NOMO-1 treated with DMSO at 0.1 percent for 48 hours (cell line): ENCODE measurements around the gene TBC1D10B.
"Not testable (repeated sequence)": the region's sequence is repeated elsewhere in the genome, so short reads cannot be mapped to it uniquely, and the experiment has no call there.

Source experiments
- DNase-seq: peaks from one replicate; lab custom pipeline; 2025; ENCODE audit not compliant: unreplicated experiment; lab: John Stamatoyannopoulos, UW

TBC1D10B gene

DNA sequence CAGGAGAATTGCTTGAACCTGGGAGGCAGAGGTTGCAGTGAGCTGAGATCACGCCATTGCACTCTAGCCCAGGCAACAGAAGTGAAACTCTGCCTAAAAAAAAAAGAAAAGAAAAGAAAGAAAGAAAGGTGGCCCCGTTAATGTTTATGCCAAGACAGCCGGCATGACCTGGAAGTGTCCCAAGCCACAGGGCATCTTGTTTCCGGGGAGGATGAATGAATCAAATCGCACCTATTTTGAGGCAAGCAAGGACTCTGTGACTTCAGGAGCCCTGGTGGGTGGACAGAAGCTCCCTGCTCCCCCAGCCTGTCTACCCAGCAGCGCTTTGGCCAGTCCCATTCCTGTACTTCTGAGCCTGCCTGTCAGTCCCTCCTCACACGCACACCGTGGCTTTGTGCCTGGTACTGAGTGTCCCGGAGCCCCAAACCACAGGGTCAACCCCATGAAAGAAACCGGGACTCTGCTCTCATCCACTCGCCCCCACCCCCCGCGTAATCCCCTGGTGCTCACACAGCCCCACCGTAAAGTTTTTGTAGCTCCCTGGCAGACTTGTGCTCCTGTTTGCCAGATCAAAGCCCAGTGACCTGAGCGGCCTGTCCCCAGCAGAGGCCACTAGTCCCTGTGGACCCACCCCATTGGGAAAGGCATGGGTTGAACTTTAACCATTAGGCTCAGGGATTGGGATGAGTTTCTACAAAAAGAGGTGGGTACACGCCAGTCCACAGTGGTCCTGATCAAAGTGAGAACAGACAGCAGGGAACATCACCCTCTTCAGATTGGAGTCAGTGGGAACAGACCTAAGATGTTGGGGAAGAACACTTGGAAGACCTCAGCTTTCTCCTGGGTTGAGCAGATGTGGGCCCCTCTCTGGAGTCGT, 34.5 kb downstream of the TBC1D10B start:
- no peak for DNase-seq

- peak; percentile 81 for DNase-seq
Observed at GRCh38 chr16:30335028-30335597, 35.2 kb downstream of the TBC1D10B start.

DNA sequence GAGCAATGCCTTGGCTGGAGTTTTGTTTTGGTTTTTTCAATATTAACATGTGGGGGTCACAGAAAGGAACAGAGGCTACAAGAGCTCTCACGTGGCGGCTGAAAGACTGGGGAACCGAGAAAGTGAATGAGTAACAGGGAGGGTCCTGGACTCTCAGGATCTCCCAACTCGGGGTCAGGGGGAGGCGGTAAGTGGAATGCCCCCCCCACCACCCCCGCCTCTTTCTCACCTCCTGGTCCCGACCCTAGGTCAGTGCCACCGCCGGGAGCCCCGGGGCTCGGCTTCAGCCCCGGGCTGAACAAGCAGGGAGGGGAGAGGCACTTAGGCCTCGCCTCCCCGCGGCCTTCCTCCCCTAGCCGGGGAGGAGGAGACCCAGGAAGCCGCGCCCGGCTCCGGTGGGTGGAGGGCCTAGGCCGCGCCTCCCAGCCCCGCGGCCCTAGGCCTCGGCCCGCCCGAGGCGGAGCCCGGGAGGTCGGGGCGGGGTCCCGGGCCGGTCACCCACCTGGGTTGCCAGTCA, 35.8 kb downstream of the TBC1D10B start:
- peak; percentile 66 for DNase-seq

GRCh38 chr16:30324220-30324619, 46.1 kb downstream of the TBC1D10B start:
- not testable (repeated sequence) for DNase-seq

GRCh38 chr16:30318647-30319046, 51.6 kb downstream of the TBC1D10B start:
- DNase-seq = not testable (repeated sequence)

GRCh38 chr16:30310937-30311336, 59.4 kb downstream of the TBC1D10B start:
- not testable (repeated sequence) for DNase-seq

DNA sequence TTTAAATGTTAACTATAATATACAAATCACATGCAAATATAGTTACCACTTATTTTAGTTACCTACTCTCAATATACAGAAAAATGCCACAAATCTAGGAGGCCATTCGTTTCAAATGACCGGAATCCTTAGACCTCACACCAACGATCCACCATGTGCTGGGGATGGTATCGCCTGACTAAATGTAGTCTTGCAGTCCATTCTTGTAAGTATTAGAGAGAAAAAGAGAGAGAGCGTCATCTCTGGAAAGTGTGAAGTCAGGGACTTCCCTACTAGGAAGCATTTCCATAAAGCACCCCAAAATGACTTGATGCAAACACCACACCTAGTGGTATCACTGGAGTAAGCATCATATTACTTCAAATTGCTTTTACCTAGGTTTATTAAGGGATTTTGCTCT, 61.0 kb downstream of the TBC1D10B start:
- DNase-seq = not testable (repeated sequence)
